ENCODE data around the gene SHF.
"Not testable (repeated sequence)": the region's sequence is repeated elsewhere in the genome, so short reads cannot be mapped to it uniquely, and the experiment has no call there.

The SHF gene

DNA sequence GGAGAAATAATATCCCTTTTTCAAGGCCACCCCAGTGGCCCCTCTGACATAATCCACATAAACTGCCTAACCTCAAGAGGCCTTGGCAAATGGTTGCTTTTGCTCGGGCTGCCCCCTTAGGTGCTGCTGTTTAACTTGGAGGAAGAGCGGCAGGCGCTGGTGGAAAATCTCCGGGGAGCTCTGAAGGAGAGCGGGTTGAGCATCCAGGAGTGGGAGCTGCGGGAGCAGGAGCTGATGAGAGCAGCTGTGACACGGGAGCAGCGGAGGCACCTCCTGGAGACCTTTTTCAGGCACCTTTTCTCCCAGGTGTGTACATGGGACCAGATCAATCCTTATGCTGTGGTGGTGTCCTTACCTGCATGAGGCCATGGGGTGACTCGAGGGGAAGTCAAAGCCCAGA, 43.0 kb downstream of the SHF start:
- DNase-seq, result no peak

DNA sequence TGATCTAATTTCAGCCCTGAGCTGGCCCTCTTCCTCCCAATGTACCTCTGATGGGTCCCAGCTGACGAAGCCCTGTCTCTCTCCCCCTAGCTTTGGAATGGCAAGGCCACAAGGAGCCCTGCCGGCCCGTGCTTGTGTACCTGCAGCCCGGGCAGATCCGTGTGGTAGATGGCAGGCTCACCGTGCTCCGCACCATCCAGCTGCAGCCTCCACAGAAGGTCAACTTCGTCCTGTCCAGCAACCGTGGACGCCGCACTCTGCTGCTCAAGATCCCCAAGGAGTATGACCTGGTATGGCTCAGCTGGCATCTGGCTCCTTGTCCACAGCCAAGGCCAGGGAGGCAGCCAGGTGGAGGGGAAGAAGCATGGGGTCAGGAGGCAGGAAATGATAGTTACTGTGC, 43.8 kb downstream of the SHF start:
- no peak for DNase-seq

DNA sequence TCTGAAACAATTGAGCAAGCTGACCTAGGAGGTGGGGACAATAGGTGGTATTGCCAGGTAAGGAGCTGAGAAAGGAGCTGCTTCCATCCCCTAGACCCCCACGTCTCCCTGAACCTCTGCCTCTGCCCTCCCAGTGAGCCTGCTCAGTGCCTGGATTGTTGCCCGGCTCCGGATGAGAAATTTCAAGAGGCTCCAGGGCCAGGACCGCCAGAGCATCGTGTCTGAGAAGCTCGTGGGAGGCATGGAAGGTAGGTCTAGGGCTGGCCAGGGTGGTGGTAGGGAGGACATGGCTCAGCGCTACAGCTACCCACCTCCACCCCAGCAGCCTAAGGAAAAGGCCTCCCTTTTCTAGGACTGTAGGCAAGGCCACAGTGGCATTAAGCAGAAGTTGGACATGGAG, 44.7 kb downstream of the SHF start:
- DNase-seq, result no peak

DNA sequence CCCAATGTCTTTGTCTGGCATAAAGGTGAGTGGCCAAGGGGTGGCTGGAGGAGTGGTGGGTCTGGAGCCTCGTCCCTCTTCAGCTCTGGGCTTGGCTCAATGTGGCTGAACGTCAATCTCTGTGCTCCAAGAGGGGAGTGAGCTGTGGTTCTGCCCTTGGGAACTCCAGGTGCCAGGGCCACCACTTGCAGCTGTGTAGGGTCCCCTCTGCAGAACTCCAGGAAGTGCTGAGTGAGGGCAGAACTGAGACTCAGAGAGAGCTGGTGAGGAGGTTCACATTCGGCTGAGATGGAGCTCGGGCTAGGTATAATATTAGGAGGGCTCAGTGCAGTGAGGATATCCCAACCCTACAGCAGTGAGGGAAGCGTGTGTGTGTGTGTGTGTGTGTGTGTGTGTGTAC, 46.4 kb downstream of the SHF start:
- no peak for DNase-seq

DNA sequence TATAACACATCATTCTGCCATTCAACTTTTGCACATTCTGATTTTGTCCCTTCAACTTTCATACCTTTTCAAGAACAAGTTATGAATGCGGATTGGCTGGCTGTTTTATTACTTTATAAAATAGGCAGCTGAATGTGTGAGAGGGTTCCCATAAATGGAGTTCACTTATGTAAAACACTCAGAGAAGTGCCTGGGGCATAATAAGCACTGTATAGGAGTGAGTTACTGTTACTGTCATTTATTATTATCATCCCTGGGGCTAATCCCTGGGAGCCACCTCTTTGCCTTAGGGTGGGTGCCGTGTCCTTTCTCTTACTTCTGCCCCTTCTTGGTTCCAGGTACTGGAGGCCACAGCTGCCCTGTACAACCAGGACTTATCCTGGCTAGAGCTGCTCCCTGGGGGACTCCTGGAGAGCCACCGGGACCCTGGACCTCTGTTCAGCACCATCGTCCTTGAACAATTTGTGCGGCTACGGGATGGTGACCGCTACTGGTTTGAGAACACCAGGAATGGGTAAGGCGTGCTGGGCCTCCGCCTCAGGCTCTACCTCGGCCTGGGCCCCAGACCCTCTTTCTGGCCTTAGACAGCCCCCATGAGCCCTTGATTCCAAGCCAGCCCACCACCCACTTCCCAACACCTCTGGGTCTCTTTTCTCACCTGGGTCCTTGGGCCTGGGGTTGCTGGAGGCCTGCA, 47.1 kb downstream of the SHF start:
- no peak for DNase-seq

DNA sequence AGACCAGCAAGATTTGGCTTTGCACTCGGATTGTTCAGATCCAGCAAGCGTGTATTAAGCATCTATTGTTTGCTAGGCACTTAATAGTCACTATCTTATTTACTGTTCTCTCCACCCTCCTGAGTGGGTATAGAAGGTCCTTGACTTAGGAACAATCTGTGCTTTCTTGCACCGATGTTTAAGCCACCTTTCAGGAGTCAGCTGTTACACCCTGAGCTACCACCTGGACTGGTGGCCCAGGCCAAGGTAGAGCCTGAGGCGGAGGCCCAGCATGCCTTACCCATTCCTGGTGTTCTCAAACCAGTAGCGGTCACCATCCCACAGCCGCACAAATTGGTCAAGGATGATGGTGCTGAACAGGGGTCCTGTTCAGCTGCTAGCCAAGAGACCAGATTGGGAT, 48.0 kb downstream of the SHF start:
- DNase-seq, result no peak

DNA sequence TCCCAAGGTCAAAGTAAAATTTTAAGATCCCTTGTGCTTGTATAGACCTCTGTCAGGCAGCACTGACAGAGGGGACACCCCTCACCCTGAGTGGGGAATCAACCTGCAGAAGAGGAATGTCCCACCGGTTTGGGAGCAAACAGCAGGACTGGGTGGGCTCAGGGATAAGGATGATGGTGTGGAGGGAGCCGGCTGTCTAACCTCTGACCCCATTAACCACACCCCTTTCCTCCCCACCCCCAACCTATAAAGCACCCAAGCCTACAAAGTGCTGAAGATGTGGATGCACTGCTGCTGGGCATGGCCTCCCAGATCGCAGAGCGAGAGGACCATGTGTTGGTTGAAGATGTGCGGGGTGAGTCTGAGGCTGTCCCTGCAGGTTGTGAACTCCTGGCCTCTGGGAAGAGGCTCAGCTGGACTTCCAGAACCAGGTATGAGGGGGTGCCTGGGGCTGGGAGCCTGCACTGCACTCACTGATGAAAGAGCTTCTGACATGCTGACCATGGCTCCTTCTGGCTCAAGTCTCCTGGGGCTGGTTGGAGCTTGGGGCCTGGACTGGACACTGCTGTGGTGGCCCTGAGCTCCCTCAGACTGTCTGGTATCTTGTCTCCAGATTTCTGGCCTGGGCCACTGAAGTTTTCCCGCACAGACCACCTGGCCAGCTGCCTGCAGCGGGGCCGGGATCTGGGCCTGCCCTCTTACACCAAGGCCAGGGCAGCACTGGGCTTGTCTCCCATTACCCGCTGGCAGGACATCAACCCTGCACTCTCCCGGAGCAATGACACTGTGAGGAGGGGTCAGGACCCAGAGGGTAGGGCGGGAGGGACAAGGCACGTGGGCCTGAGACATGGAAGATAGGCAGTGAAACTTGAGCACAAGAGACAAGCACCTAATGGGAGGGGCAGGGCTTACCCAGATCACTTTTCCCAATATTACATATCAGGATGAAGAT, 48.7 kb downstream of the SHF start:
- DNase-seq, result no peak

DNA sequence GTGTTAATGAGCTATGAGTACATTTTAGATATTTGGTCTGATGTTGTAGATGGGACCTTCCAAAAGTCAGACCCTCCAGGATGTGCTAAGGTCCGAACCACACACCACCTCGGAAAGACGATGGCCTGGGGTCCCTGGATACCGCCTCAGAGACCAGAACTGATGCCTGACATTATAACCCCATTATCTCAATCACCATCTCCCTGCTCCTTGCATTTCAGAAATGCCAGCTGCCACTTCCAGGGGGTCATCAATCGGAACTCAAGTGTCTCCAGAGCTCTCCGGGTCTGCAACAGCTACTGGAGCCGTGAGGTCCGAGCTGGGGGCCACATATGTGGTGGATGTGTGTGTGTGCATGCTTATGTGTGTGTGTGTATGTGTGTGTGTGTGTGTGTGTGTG, 50.1 kb downstream of the SHF start:
- DNase-seq, result no peak

DNA sequence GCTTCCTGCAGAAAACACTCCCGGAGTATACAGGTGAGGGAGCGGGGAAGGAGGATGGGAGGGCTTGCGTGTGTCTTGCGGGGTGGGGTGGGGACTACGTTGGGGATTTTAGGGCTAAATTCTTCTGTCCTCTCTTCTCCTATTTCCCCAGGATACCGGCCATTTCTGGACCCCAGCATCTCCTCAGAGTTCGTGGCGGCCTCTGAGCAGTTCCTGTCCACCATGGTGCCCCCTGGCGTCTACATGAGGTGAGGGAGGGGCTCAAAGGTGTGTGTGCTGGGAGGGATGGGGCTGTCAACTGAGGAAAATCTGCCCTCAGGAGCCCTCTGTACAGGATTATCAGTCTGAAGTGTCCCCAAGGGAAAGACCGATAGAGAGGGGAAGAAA, 51.4 kb downstream of the SHF start:
- DNase-seq, result peak; percentile 35

DNA sequence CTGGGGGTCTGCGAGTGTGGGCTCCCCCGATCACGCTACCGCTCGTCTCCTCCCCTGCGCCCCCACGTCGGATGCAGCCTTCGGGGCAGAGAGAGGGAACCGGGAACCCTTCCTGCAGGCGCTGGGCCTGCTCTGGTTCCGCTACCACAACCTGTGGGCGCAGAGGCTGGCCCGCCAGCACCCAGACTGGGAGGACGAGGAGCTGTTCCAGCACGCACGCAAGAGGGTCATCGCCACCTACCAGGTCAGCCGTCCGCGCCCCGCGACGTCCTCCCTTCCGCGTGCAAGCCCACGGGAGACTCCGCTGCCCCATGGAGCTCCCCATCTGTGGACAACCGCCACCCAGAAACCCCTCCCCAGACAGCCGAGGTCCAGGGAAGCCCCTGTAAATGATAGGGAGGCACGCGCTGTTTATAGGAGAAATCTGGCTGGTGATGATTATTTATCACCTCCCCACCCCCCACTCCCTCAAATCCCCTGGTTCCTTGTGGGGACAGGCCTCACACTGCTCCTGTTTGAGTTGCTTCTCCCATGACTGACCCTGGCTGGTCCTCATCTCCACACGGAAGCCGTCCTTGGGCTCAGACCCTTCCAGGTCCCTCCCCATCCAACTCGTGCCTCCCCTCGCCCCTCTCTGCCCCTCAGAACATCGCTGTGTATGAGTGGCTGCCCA, 51.9 kb downstream of the SHF start:
- DNase-seq, result not testable (repeated sequence)

DNA sequence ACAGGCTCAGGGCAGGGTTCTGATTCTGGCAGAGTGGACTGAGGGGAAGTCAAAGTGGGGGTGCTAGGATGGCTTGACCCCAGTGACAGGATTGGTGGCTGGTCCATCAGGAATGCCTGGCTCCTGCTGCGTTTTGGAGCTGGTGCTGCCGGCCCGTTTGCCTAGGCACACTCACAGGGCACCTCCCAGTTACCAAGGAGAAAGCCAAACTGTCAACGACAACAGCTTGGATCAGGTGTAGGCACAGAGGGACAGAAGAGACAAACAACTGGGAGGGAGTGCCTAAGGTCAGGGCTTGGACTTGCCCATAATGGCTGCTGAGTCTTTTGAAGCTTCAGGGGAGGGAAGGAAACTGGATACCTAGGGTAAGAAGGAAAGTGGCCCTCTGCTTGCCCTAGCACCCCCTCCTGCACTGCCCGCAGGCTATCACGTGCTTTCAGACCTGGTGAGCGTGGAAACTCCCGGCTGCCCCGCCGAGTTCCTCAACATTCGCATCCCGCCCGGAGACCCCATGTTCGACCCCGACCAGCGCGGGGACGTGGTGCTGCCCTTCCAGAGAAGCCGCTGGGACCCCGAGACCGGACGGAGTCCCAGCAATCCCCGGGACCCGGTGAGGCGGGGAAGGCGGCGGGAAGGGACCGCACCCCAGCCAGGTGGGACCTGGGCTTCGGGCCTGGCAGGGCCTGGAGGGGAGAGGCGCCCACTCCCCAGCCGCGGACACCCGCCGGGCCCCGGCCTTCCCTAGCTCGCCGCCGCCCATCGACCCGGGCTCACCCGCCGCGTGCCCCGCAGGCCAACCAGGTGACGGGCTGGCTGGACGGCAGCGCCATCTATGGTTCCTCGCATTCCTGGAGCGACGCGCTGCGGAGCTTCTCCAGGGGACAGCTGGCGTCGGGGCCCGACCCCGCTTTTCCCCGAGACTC, 52.8 kb downstream of the SHF start:
- DNase-seq, result peak; percentile 31

DNA sequence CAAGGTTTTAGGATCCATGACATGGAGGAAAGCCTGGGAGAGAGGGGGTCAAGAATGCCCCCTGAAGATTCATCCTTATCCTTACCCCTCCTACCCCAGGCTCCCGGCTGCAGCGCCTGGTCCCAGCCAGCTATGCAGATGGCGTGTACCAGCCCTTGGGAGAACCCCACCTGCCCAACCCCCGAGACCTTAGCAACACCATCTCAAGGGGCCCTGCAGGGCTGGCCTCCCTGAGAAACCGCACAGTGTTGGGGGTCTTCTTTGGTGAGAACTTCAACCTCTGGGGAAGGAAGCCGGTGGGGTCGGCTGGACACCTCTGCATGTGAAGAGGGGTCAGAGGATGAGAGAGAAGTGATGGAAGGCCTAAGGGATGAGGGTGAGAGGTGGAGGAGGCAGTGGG, 53.7 kb downstream of the SHF start:
- DNase-seq, result no peak

DNA sequence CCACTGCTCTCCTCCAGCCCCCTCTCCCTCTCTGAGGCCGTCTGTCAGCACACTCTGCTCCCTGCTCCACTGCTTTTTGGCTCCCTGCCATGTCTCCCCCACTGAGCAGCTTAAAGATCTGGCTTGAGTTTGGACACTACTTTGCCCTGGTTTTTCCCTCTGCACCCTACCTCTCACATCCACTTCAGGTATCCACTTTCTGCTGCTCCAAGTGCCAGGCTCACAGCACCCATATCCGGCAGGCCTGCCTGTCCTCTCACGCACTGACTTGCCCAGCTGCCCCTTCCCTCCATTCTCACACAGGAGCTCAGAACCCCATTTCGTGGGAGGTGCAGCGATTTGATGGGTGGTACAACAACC, 54.2 kb downstream of the SHF start:
- no peak for DNase-seq

DNA sequence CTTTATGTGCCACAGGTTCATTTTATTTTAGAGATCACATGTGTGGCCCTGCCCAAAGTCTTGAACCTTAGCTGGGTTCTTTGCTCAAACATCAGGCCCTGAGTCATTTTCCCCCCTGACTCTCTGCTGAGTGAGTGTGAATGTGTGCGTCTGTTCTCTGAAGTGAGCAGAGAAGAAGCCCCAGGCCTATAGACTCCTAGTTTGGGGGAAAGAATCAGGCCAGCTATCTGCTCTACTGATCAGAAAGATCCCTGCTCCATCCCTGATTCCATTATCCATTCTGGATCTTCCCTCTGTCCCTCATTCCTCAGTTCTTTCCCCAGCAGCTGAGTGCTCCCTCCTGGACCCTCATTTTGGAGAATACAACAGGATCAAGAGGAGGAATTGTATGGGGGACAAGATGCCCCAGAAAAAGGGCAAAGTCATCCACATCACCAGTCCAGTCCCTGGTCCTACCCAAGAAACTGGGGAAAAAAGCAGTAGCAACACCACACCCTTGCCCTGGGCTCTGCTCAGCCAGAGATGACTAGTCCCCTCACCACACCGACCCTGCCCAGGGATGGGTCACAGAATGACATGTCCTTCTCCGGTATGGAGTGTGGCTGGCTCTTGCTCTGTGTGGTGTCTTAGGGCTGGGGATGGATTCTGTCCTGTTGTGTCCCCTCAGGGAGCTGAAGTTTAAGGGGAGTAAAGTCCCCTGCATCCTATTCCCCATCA, 54.8 kb downstream of the SHF start:
- DNase-seq, result no peak

DNA sequence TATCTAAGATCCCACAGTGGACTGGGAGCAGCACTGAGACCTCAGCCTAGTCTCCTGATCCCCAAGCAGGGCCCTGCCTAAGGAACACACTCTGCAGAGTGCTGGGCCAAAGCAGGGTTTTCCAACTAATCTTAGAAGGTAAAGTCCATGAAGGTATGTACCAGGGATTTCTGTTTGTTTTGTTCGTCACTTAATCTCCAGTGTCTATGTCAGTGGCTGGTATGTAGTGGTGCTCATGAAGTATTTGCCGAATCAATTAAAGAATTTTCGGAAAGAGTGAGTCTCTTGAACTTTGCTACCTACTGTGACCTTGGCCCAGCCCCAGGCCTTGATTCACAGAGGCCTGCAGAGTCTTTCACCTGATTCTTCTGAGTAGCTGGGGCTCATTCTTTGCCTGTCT, 56.3 kb downstream of the SHF start:
- no peak for DNase-seq

DNA sequence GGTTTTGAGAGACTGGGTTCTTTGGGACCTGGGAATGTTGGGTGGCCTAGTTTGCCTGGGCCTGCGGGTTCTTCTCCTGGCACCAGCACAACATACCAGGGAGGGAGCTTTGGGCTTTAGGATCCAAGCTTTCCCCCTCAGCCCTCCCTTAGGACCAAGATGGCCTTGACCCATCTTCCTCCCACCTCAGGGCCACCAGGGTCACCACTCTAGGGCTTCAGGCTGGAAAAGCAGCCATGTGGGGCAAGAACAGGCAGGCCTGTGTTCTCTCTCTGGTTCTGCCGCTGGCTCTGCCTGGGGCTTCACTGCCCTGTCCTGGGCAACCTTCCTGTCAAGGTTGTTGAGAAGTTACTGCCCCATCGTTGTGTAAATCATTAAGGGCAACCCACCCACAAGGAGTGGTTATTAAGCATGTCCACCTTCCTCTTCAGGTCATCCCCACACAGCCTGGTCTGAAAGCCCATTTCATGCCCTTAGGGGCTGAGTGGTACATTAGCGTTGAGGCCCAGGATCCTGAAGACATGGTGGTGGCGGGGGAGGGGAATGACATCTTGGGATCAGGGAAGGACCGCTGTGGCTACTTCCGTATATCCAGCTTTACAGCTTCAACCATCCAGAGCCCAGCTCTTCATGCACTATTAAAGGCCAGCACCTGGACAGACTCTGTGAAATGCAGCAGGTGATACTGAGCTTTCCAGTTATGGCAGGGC, 57.3 kb downstream of the SHF start:
- no peak for DNase-seq

DNA sequence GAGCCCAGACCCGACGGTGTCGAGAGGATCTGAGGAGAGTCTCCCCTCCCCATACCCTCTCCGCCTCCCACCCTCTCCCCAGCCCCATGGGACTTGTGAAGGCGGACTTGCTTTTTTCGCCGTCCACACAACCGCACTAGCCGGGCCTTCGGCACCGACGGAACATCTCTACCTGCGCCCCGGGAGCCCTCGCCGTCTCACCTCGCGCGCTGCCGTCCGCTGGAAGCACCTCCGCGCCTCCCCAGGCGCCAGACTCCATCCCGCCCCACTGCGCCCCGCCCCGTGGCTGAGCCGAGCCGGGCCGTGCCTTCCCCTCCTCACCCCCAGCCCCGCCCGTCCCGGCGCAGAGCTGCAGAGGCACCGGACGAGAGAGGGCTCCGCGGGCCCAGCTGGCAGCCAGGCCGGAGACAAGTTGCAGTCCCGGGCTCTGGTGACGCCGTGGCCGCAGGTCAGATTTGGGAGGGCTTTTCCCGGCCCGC, 58.1 kb downstream of the SHF start, which contains the start of the genes DUOX1 and DUOXA1:
TSS of gene DUOX1 (plus strand) at position 344 of the 479 bp plus-strand sequence. CDS start 1,973 bp downstream, outside the sequence.
TSS of gene DUOXA1 (minus strand) at position 229 of the 479 bp plus-strand sequence. CDS start 6,865 bp downstream, outside the sequence.
- DNase-seq, result peak; percentile 44

DNA sequence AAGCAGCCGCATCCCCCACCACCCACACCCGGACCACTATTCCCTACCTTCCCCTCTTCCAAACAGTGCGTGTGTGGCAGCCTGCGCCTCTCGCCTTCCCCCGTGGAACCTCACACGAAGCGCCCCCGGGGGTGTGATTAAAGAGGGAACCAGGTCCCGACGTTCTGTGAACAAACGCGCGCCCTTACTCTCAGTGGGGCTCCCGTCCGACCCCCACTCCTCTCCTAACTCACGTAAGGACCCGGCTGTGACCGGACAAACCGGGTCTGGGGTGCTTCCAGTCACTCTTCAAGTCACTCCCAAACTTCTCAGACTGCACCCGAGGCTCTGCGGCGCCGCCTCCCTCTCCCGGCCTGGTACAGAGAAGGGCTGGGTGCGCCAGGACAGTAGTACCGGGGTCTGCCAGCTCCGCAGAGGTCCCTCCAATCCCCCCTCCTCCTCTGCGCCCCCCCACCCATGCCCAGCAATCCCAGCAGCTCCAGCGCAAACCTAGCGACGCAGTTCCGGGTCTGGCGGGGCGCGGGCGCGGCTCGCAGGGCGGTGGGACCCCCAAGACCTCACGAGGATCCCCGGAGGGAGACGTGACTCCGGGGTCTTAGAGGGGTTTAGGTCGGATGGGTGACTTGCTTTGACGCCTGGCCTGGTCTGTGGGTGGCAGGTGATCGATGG, 58.7 kb downstream of the SHF start:
- DNase-seq, result no peak

DNA sequence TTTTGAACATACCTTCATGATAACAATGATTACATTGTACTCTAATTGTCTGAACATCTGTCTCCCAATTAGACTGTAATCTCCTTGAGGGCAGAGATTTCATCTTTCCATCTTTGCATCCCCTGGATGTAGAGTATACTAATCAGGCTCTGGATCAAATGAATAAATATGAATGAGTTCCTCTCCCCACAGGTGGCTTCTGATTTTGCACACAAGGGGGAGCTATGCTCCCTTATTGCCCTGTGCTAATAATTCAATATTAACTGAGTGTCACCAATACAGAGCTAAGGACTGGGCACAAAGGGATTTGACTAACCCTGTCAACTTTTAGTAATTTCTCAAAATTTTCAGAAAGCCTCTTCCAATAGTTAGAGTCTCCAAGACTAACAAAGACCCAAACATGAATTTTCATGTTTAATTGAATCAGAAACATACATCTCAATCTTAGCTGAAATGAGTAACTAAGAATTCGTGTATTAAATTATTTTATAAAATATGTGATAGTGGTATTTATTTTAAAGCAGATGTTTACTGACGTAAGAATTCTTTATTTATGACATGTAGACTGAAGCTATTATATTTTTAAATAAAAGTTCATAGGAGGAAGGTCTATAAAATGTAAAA, 61.1 kb downstream of the SHF start:
- peak; percentile 50 for DNase-seq

DNA sequence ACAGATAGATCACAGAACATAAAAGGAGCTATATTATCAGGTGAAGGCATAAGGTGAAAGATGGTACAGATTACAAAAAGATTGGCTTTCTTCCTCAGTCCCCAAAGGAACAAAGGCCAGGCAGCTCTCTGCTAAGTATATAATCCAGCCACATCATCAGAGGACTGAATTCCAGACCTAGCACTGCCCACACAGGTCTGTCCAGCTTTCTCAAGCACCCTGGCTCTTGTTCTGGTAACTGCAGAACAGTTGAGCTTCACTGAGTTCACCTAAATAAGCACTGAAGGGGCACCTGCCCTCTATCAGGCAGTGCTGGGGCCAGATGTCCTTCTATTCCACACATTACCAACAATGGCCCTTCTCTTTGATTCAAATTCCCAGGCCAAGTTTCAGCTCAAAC, 64.4 kb downstream of the SHF start:
- DNase-seq, result no peak
